HEK293 (cell line): Measurements from ENCODE around the gene CAPN12.
A peak's percentile ranks its signal among the peaks of the same experiment; 100 is the strongest.

Source experiments
- CTCF ChIA-PET: fragments of 350-600 bp; formaldehyde crosslinking; extraction: SDS; loops from one replicate; lab custom pipeline; 2021; ENCODE audit warnings: antibody characterized with exemption; lab: Yijun Ruan, JAX
- POLR2A ChIA-PET: fragments of 300-600 bp; formaldehyde crosslinking; extraction: SDS; loops from one replicate; lab custom pipeline; 2020; ENCODE audit warnings: antibody characterized with exemption, inconsistent platforms; lab: Yijun Ruan, JAX
- H3K27ac ChIP-seq: fragments of 200-500 bp; sonication (Bioruptor generic); 2 replicates; pipeline ENCODE4 v1.5.1; 2014; ENCODE audit warnings: low read depth, low read length, control low read depth, inconsistent platforms; ENCODE audit errors: extremely low read depth
- H3K36me3 ChIP-seq, 2 experiments: fragments of 200-500 bp in 1 of 2; sonication (Bioruptor generic) in 1 of 2; 1 replicate in 1 of 2; 2 replicates in 1 of 2; pipeline ENCODE4 v1.5.1; 2014 to 2017; ENCODE audit warnings: inconsistent platforms in 2 of 2, low read length in 2 of 2; ENCODE audit not compliant: control insufficient read depth in 2 of 2, insufficient read depth in 1 of 2
- H3K4me1 ChIP-seq: fragments of 200-500 bp; sonication (Bioruptor generic); 2 replicates; pipeline ENCODE4 v1.5.1; 2014; ENCODE audit warnings: mild to moderate bottlenecking, low read length, inconsistent platforms; ENCODE audit not compliant: control insufficient read depth, insufficient read depth
- H3K4me3 ChIP-seq: 2 replicates; pipeline ENCODE4 v1.5.1; 2011; ENCODE audit warnings: low read depth, mild to moderate bottlenecking, control low read depth, low read length, moderate library complexity
- H3K9me3 ChIP-seq: fragments of 200-500 bp; sonication (Bioruptor generic); 2 replicates; pipeline ENCODE4 v1.5.1; 2014; ENCODE audit warnings: low read depth, low read length, inconsistent platforms; ENCODE audit not compliant: control insufficient read depth, insufficient read depth
- BCL11A ChIP-seq: fragments of 450-650 bp; formaldehyde crosslinking; IDR thresholded peaks from 2 replicates; pipeline ENCODE4 v1.5.1; 2016; ENCODE audit warnings: low read depth, missing biosample characterization, missing genetic modification characterization
- EGR2 ChIP-seq: fragments of 450-650 bp; formaldehyde crosslinking; IDR thresholded peaks from 2 replicates; pipeline ENCODE4 v1.5.1; 2016; ENCODE audit warnings: low read depth, missing biosample characterization, missing genetic modification characterization
- GLI4 ChIP-seq: fragments of 450-650 bp; formaldehyde crosslinking; IDR thresholded peaks from 2 replicates; pipeline ENCODE4 v1.5.1; 2016; ENCODE audit warnings: missing biosample characterization, missing genetic modification characterization
- TSHZ1 ChIP-seq: fragments of 450-650 bp; formaldehyde crosslinking; IDR thresholded peaks from 2 replicates; pipeline ENCODE4 v1.5.1; 2016; ENCODE audit warnings: missing biosample characterization, missing genetic modification characterization, borderline replicate concordance
- WT1 ChIP-seq: fragments of 450-650 bp; formaldehyde crosslinking; IDR thresholded peaks from 2 replicates; pipeline ENCODE4 v1.5.1; 2016; ENCODE audit warnings: missing biosample characterization, missing genetic modification characterization
- YY1 ChIP-seq: fragments of 450-650 bp; formaldehyde crosslinking; IDR thresholded peaks from 2 replicates; pipeline ENCODE4 v1.5.1; 2018; ENCODE audit warnings: missing biosample characterization, missing genetic modification characterization
- ZBTB8A ChIP-seq: fragments of 450-650 bp; formaldehyde crosslinking; IDR thresholded peaks from 2 replicates; pipeline ENCODE4 v1.5.1; 2016; ENCODE audit warnings: missing biosample characterization, missing genetic modification characterization
- ZFHX2 ChIP-seq: fragments of 450-650 bp; formaldehyde crosslinking; conservative IDR thresholded peaks from 2 replicates; pipeline ENCODE4 v1.5.1; 2016; ENCODE audit warnings: missing biosample characterization, missing genetic modification characterization
- ZNF121 ChIP-seq: fragments of 450-650 bp; formaldehyde crosslinking; IDR thresholded peaks from 2 replicates; pipeline ENCODE4 v1.5.1; 2016; ENCODE audit warnings: missing biosample characterization, missing genetic modification characterization
- ZNF155 ChIP-seq: fragments of 450-650 bp; formaldehyde crosslinking; IDR thresholded peaks from 2 replicates; pipeline ENCODE4 v1.5.1; 2016; ENCODE audit warnings: missing biosample characterization, missing genetic modification characterization
- ZNF157 ChIP-seq: fragments of 450-650 bp; formaldehyde crosslinking; IDR thresholded peaks from 2 replicates; pipeline ENCODE4 v1.5.1; 2016; ENCODE audit warnings: missing biosample characterization, missing genetic modification characterization
- ZNF211 ChIP-seq: fragments of 450-650 bp; formaldehyde crosslinking; IDR thresholded peaks from 2 replicates; pipeline ENCODE4 v1.5.1; 2016; ENCODE audit warnings: low read depth, missing biosample characterization, missing genetic modification characterization
- ZNF214 ChIP-seq: fragments of 450-650 bp; formaldehyde crosslinking; IDR thresholded peaks from 2 replicates; pipeline ENCODE4 v1.5.1; 2017; ENCODE audit warnings: missing biosample characterization, mild to moderate bottlenecking, missing genetic modification characterization, borderline replicate concordance
- ZNF221 ChIP-seq: fragments of 450-650 bp; formaldehyde crosslinking; IDR thresholded peaks from 2 replicates; pipeline ENCODE4 v1.5.1; 2017; ENCODE audit warnings: missing biosample characterization, missing genetic modification characterization, borderline replicate concordance
- ZNF292 ChIP-seq: fragments of 450-650 bp; formaldehyde crosslinking; IDR thresholded peaks from 2 replicates; pipeline ENCODE4 v1.5.1; 2016; ENCODE audit warnings: low read depth, missing biosample characterization, missing genetic modification characterization, borderline replicate concordance
- ZNF704 ChIP-seq: fragments of 450-650 bp; formaldehyde crosslinking; IDR thresholded peaks from 2 replicates; pipeline ENCODE4 v1.5.1; 2016; ENCODE audit warnings: missing biosample characterization, missing genetic modification characterization
- ZNF747 ChIP-seq: fragments of 450-650 bp; formaldehyde crosslinking; IDR thresholded peaks from 2 replicates; pipeline ENCODE4 v1.5.1; 2016; ENCODE audit warnings: missing biosample characterization, missing genetic modification characterization
- ZNF830 ChIP-seq: fragments of 450-650 bp; IDR thresholded peaks from 2 replicates; pipeline ENCODE4 v1.5.0; 2018; ENCODE audit warnings: missing biosample characterization, missing genetic modification characterization, low read depth, mild to moderate bottlenecking, moderate library complexity
- ZSCAN5A ChIP-seq: fragments of 450-650 bp; formaldehyde crosslinking; IDR thresholded peaks from 2 replicates; pipeline ENCODE4 v1.5.1; 2016; ENCODE audit warnings: missing biosample characterization, missing genetic modification characterization
- TF ChIP-seq, protein P1 (sequence below): fragments of 450-650 bp; formaldehyde crosslinking; IDR thresholded peaks from 2 replicates; pipeline ENCODE4 v1.5.1; 2017; ENCODE audit warnings: missing biosample characterization, missing genetic modification characterization

The CAPN12 gene, protein sequence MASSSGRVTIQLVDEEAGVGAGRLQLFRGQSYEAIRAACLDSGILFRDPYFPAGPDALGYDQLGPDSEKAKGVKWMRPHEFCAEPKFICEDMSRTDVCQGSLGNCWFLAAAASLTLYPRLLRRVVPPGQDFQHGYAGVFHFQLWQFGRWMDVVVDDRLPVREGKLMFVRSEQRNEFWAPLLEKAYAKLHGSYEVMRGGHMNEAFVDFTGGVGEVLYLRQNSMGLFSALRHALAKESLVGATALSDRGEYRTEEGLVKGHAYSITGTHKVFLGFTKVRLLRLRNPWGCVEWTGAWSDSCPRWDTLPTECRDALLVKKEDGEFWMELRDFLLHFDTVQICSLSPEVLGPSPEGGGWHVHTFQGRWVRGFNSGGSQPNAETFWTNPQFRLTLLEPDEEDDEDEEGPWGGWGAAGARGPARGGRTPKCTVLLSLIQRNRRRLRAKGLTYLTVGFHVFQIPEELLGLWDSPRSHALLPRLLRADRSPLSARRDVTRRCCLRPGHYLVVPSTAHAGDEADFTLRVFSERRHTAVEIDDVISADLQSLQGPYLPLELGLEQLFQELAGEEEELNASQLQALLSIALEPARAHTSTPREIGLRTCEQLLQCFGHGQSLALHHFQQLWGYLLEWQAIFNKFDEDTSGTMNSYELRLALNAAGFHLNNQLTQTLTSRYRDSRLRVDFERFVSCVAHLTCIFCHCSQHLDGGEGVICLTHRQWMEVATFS

DNA sequence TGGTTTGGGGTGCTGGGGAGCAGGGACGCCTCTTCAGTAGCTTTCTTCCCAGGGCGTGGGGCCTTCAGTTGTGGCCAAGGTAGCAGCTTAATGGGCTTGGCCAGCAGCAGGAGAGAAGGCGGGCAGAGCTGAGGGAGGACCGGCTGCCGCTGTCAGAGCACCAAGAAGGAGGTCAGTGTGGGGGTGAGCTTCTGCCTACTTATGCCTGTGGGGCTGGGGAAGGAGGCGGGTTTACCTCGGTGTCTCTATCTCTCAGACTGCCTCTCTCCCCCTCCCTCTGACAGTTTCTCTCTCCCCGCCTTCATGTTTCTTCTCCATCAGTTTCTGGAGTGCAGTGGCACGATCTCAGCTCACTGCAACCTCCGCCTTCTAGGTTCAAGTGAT is at the start of gene CAPN12:
CAPN12 (minus strand) TSS at position 177 of the 384 bp plus-strand sequence. CDS start 309 bp downstream, outside the sequence.
- POLR2A ChIA-PET, result no interaction called here
- H3K4me3 ChIP-seq, result no peak within 1 kb of the TSS
- no peaks in the 10 kb centered on the region; a peak in 1 of 3 replicates for H3K36me3 ChIP-seq
- H3K9me3 ChIP-seq, result no peaks in the 10 kb centered on the region
- TF ChIP-seq EGR2 (peak; percentile 89), ZNF214 (tag by site-specific recombination) (no peak), ZFHX2 (tag by site-specific recombination) (peak; percentile 62), WT1 (tag by site-specific recombination) (no peak), YY1 (no peak)
- TF ChIP-seq, protein P1, sequence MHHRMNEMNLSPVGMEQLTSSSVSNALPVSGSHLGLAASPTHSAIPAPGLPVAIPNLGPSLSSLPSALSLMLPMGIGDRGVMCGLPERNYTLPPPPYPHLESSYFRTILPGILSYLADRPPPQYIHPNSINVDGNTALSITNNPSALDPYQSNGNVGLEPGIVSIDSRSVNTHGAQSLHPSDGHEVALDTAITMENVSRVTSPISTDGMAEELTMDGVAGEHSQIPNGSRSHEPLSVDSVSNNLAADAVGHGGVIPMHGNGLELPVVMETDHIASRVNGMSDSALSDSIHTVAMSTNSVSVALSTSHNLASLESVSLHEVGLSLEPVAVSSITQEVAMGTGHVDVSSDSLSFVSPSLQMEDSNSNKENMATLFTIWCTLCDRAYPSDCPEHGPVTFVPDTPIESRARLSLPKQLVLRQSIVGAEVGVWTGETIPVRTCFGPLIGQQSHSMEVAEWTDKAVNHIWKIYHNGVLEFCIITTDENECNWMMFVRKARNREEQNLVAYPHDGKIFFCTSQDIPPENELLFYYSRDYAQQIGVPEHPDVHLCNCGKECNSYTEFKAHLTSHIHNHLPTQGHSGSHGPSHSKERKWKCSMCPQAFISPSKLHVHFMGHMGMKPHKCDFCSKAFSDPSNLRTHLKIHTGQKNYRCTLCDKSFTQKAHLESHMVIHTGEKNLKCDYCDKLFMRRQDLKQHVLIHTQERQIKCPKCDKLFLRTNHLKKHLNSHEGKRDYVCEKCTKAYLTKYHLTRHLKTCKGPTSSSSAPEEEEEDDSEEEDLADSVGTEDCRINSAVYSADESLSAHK (tag by site-specific recombination), result peak; percentile 92
- no peak within 1 kb of the TSS for H3K27ac ChIP-seq
- H3K4me1 ChIP-seq, result no peaks in the 10 kb centered on the region; the same call in 1 of the 2 replicates
- CTCF ChIA-PET, result interaction anchor here (0.6 to 2.3 kb wide), 4 partner anchors 17 to 337 kb away, joined by 3 to 8 read pairs (median 4); partner anchors contain the start of genes MRPS12 and SARS2

DNA sequence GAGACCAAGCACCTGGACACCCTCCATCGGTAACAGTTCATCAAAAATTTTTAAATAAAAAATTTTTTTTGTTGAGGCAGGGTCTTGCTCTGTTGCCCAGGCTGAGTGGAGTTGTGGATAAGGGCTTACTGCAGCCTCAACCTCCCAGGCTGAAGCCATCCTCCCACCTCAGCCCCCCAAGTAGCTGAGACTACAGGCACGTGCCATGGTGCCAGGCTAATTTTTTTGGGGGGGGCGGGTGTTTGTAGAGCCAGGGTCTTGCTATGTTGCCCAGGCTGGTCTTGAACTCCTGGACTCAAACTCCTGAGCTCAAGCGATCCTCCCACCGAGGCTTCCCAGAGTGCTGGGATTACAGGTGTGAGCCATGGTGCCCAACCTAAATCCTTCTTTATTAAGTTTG is 49.4 kb upstream of the CAPN12 start:
- H3K9me3 ChIP-seq, result no peaks in the 10 kb centered on the region
- H3K36me3 ChIP-seq, result no peaks in the 10 kb centered on the region; a peak in 1 of 3 replicates
- POLR2A ChIA-PET, result interaction anchor here (0.7 to 1.9 kb wide), 3 partner anchors 10 to 55 kb away, joined by 3 to 7 read pairs (median 5); no protein-coding TSS in a partner anchor
- H3K27ac ChIP-seq, result no peak overlapping the region
- TF ChIP-seq ZNF121 (tag by site-specific recombination) (peak; percentile 99), ZNF747 (tag by site-specific recombination) (no peak)
- CTCF ChIA-PET, result interaction anchor here (1.2 kb wide), 1 partner anchor 18 kb away, joined by 3 read pairs; no protein-coding TSS in a partner anchor
- no peaks in the 10 kb centered on the region for H3K4me1 ChIP-seq
- no peak overlapping the region for H3K4me3 ChIP-seq

DNA sequence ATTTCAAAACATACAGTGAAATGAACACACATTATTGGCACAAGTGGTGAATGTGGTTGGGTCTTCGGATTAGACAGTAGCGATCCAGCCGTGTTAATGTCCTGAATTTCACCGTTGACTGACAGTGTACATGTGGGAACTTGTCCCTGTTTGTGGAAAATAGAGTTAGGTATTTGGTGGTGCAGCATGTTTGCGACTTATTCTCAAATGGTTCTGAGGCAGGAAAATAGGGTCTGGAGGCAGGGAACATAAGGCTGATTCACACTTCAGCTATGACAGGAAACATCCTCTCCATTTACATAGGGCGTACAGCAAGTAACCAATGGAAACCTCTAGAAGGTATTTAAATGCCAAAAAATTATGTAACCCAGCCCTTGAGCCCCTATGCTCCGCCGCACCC is 48.9 kb upstream of the CAPN12 start:
- no peak overlapping the region for H3K4me3 ChIP-seq
- no peaks in the 10 kb centered on the region for H3K4me1 ChIP-seq
- no peaks in the 10 kb centered on the region for H3K9me3 ChIP-seq
- no peaks in the 10 kb centered on the region; a peak in 1 of 3 replicates for H3K36me3 ChIP-seq
- H3K27ac ChIP-seq, result peak overlapping the region; percentile 9; the same call in 1 of the 2 replicates
- ChIA-PET CTCF (interaction anchor here (1.2 kb wide), 1 partner anchor 17 kb away, joined by 3 read pairs; no protein-coding TSS in a partner anchor), POLR2A (interaction anchor here (0.7 to 1.9 kb wide), 3 partner anchors 10 to 56 kb away, joined by 3 to 7 read pairs (median 5); no protein-coding TSS in a partner anchor)
- no peak for TF ChIP-seq BCL11A
- TF ChIP-seq ZNF155 (tag by site-specific recombination), result no peak
- TF ChIP-seq GLI4, result no peak
- no peak for TF ChIP-seq ZNF221
- no peak for TF ChIP-seq YY1
- TF ChIP-seq ZNF211 (tag by site-specific recombination), result no peak
- no peak for TF ChIP-seq ZSCAN5A
- no peak for TF ChIP-seq TSHZ1 (tag by site-specific recombination)
- TF ChIP-seq ZNF292, result no peak
- no peak for TF ChIP-seq ZNF157 (tag by site-specific recombination)
- no peak for TF ChIP-seq ZNF704 (tag by site-specific recombination)
- TF ChIP-seq ZBTB8A (tag by site-specific recombination), result no peak
- no peak for TF ChIP-seq ZNF830 (tag by site-specific recombination)
